Bronchial epithelial cell (primary cell): ENCODE data around the gene FYN. TPM values are rescaled to one million over a fixed set of nuclear protein-coding genes. Genes with fewer than 3 reads are reported as not detected.
A peak's percentile ranks its signal among the peaks of the same experiment; 100 is the strongest.

Source experiments
- DNase-seq: peaks from one replicate; pipeline ENCODE4 v3.0.0-alpha.2; 2010; ENCODE audit warnings: low read depth
- FAIRE-seq: peaks from 2 replicates; lab custom pipeline; 2011; peaks lifted over from hg19 to GRCh38; lab: Jason Lieb, UNC
- H3K27me3 ChIP-seq: 2 replicates; pipeline ENCODE4 v1.5.1; 2011; ENCODE audit warnings: low read length; ENCODE audit not compliant: control insufficient read depth, insufficient read depth
- H3K36me3 ChIP-seq: 2 replicates; pipeline ENCODE4 v1.5.1; 2011; ENCODE audit warnings: low read length; ENCODE audit not compliant: control insufficient read depth, insufficient read depth
- H3K4me3 ChIP-seq: 2 replicates; pipeline ENCODE4 v1.5.1; 2011; ENCODE audit warnings: mild to moderate bottlenecking, low read depth, low read length, control low read depth
- total RNA-seq: library from RNA; depleted of rRNA; stranded (reverse); fragments of >200 nt; gene quantifications from 2 replicates; pipeline ENCODE4 v1.2.1, GENCODE V29; 2014
- TF ChIP-seq, protein P1 (sequence below): IDR thresholded peaks from 2 replicates; pipeline ENCODE4 v1.5.1; 2011; ENCODE audit warnings: mild to moderate bottlenecking, moderate library complexity, low read length, control low read depth, inconsistent platforms; ENCODE audit not compliant: insufficient read depth, severe bottlenecking

Gene FYN
- total RNA-seq, 1 donor from 2014 or later: 38.7 TPM

DNA sequence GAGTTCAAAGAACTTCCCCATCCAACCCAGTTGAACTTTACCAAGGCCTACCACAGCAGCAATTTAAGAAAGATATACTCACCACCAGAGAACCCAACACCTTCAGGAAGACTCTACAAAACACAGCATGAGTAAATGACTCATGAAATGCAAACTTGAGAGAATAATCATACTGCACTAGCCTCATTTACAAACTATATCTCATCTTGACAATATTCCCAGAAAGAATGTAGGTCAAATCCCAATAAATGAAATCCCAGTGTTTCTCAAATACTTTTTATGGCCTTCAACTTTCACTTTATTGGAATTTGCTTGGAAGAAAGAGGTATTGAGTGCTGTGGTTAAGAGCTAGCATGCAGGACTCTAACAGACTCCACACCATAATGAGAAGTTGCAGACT is 60.0 kb downstream of the FYN start:
- Histone ChIP-seq H3K27me3 (no peaks in the 10 kb centered on the region), H3K4me3 (no peak overlapping the region), H3K36me3 (no peaks in the 10 kb centered on the region)
- FAIRE-seq (no peak), DNase-seq (peak; percentile 50)
- TF ChIP-seq, protein P1, sequence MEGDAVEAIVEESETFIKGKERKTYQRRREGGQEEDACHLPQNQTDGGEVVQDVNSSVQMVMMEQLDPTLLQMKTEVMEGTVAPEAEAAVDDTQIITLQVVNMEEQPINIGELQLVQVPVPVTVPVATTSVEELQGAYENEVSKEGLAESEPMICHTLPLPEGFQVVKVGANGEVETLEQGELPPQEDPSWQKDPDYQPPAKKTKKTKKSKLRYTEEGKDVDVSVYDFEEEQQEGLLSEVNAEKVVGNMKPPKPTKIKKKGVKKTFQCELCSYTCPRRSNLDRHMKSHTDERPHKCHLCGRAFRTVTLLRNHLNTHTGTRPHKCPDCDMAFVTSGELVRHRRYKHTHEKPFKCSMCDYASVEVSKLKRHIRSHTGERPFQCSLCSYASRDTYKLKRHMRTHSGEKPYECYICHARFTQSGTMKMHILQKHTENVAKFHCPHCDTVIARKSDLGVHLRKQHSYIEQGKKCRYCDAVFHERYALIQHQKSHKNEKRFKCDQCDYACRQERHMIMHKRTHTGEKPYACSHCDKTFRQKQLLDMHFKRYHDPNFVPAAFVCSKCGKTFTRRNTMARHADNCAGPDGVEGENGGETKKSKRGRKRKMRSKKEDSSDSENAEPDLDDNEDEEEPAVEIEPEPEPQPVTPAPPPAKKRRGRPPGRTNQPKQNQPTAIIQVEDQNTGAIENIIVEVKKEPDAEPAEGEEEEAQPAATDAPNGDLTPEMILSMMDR: no peak

DNA sequence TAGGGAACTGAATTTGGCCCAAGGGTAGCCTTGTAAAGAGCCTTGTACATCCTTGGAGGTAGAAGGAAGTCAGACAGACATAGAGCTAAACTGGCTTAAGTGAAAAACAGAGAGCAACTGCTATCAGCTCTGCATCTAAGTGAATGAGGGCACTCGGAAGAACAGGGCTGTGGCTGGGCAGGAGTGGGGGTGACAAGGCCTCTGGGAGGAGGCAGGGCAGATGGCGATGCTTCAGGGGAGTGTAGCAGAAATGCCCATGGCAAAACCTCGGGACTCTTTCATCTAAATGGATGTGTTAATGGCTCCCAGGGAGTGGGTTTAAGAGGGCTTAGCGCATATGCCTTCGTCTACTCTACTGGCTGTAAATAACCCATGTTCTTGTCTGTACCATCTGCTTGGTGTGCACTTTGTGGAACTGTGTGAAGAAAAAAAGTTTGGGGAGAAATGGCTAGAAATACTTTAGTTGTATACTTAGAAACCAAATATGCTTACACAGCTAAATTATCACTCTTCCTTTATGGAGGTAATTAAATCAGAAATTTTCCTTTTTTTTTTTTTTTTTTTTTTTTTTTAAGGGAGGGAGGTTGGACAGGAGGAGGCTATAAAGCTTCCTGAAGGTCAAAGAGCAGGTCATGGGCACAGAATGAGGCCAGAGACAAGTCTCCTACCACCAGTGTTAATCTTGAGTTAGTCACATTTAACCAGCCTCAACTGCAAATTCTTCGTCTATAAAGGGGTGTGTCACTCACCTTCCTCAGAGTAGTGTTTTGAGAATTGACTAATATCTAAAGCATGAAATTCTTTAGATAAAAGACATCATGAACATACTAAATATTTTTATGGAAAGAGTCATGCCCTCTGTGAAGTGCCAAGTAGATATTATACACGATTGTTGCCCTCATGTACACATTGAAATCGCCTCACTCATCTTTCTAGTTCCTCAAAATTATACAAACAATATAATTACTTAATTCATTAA is 60.9 kb downstream of the FYN start:
- no peaks in the 10 kb centered on the region for H3K27me3 ChIP-seq
- no peak for FAIRE-seq
- H3K4me3 ChIP-seq: no peak overlapping the region
- no peaks in the 10 kb centered on the region for H3K36me3 ChIP-seq
- peak; percentile 74 for DNase-seq
- TF ChIP-seq, protein P1: no peak

DNA sequence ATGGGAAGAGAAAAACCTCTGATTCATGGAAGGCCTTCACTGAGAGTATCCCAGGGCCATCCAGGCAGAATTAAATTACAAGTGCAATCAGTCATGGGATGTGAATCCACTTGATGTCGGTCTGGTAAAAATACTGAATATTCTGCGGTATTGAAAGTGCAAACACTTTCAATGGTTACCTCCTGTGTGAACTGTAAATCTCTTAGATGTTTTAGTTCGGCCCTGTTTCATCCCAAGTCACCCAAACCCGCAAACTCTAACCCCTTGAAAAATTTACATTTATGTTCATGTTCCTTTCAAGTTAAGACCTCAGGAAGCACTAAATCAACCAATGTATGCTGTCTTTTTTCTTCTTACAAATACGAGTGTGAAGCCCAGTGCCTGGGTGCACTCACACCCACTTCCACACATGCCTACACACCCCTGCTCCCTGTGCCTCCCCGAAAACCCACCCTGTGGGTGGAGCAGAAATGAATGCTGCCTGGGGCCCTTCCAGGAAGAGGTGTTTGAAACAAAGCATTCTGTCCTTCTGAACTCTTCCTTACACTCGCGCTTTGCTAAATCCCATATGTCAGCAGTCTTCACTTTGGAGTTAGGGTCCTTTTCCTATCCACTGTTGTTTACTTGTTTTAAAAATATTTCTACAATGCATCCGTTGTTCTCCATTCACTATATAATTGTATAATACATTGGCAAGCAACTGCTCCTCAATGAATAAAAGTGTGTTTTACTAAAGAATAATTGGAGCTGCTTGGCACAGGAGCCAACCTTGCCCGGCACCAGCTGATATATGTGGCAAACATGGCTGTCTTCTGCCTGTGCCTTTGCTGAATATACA is 62.7 kb downstream of the FYN start:
- DNase-seq (no peak), FAIRE-seq (no peak)
- no peak overlapping the region for H3K4me3 ChIP-seq
- TF ChIP-seq, protein P1: no peak
- H3K27me3 ChIP-seq: no peaks in the 10 kb centered on the region
- no peaks in the 10 kb centered on the region for H3K36me3 ChIP-seq

DNA sequence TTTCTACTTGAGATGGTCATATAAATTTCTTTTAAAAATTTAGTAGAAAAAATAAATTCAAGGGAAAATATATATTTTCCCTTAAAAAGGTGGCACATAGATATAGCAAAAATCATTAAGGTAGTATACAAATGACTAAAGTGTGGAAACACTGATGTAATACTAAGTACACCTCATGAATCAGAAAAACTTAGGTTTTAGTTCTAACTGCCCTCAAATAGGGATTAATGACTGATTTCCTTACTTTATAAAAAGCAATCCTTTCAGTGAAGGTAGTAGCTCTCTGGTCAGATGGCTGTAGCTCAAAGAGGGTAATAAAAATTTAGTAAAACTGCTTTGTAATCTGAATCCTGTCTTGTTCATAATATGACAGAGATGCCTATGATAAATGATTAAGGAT is 63.5 kb downstream of the FYN start:
- TF ChIP-seq, protein P1: no peak
- Histone ChIP-seq H3K4me3 (no peak overlapping the region), H3K27me3 (no peaks in the 10 kb centered on the region), H3K36me3 (no peaks in the 10 kb centered on the region)
- no peak for FAIRE-seq
- DNase-seq: no peak

DNA sequence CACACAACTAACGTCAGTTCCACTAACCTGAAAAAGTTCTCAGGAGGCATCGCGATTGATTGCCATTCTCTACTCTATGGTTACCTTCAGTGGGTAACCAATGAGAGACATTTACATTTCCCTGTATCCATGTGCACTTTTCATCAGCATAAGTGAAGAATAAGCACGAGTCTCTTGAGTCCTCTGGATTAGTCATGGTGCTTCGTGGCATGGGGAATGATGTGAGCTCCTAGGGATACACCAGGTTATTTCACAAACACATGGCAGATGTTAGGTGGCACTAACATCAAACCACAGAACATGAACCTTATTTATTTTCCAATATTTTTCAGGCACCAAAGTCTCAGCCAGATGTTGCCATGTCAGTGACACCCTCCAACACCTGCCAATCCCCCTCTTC is 64.0 kb downstream of the FYN start:
- TF ChIP-seq, protein P1: no peak
- H3K36me3 ChIP-seq: no peaks in the 10 kb centered on the region
- no peak for DNase-seq
- FAIRE-seq: no peak
- no peaks in the 10 kb centered on the region for H3K27me3 ChIP-seq
- no peak overlapping the region for H3K4me3 ChIP-seq
